ENCODE measurements around the gene ACSL6.

Gene ACSL6

DNA sequence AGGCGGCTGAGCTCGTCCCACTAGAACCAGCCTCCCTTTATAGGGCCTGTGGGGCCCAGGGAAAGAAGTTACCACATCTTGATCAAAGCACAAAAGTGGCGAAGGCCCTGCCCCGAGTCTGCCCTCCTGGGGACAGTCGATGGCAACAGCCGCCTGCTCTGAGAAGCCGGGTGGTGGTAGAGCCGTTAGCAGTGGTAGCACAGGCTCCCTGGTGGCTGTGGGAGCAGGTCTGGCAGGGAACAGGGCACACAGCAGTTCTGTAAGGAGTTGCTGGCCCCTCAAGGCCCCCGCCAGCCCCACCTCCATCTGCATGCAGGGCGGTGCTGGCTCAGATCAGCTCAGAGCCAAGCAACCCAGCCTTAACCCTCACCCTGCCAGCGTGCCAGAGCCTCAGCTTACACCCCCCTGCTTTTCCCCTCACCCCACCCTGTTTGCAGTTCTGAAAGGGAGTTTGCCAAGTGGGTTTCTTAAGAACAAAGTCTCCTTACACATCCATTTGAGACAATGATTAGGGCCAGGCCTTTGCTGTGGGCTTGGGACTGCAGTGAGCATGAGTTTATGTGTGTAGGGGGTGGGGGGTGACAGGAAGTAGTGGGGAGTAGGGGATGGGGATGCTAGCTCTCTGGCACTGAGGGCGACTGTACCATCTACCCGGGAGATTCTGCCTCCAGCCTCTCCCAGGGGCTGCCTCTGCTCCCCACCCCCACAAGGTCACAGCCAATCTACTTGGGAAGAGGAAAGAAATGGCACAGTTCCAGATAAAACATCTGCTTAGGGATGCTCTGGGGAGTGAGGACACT is 11.8 kb downstream of the ACSL6 start:
- no peak for DNase-seq (ENCODE audit: low spot score)

DNA sequence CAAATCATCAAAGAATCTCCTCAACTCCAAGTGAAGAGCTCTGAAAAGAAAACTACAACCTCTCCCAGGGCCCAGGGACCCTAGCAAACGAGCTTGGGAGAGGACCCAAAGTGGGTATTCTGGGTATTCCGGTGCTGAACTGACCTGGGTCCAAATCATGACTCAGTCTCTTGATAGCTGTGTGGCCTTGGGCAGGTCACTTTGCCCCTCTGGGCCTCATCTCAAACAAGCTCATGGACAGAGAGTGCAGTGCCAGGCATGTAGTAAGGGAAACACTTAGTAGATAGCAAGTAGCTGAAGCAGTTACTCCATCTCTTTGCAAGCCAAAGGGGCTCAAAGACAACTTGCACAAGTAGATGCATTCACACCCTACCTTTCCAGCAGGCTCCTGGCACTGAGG is 12.4 kb downstream of the ACSL6 start:
- no peak for DNase-seq (ENCODE audit: low spot score)

DNA sequence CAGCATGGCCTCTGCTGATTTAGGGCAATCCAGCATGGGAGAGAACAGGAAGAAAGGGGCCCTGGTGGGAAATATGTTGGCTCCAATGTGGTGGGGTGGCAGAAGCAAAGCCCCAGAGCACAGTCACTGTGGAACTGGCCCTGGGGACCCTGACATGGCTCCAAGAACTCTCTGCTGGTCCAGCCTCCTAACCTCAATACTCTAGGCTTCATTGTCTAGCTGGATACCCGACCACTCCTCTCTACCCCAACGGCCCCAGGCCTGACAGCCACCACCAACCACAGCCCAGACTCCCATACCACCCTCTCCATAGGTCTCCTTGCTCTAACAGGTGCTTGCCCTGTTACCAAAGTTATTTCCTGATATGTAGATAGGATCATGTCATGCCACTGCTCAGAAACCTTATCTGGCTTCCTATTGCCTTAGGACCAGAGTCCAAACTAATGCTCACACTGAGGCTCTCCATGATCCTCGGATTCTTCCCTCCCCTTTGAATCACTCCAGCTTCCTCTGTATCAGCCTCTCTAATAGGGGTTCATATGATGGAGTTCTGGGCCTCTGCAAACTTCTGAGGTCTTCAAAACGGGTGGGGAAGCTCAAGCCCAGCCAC is 12.9 kb downstream of the ACSL6 start:
- no peak for DNase-seq (ENCODE audit: low spot score)

- DNase-seq (ENCODE audit: low spot score) = no peak
Measured at GRCh38 chr5:131997727-131998117, 13.7 kb downstream of the ACSL6 start.

GRCh38 chr5:131997026-131997726 is 14.3 kb downstream of the ACSL6 start:
- no peak for DNase-seq (ENCODE audit: low spot score)

GRCh38 chr5:131996210-131997025 is 15.0 kb downstream of the ACSL6 start:
- peak; percentile 85 for DNase-seq (ENCODE audit: low spot score)

GRCh38 chr5:131994533-131995226 is 16.8 kb downstream of the ACSL6 start:
- peak; percentile 97 for DNase-seq (ENCODE audit: low spot score)

- DNase-seq (ENCODE audit: low spot score) = peak; percentile 43
Measured at GRCh38 chr5:131994090-131994489, 17.4 kb downstream of the ACSL6 start.

DNA sequence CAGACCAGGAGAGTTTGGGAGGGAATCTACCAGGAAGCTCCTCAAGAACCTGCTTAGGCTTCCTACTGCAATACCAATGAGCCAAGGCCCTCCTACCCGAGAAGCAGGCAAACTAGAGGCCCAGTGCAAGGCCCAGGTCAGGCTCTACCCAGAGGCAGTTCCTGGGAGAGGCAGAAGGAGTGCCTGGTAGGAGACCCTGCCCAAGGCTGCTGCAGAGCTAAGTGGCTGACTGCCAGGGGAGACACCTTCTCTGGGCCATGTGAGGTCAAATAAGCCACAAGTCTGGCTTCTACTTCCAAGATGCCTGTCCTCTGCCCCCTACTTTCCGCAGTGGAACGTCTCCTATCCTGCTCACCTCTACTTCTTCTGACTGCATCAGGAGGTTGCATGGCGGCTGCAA is 17.8 kb downstream of the ACSL6 start:
- peak; percentile 77 for DNase-seq (ENCODE audit: low spot score)

- DNase-seq (ENCODE audit: low spot score) = no peak
Measured at GRCh38 chr5:131992370-131992769, 19.1 kb downstream of the ACSL6 start.

- no peak for DNase-seq (ENCODE audit: low spot score)
Measured at GRCh38 chr5:131991593-131992324, 19.7 kb downstream of the ACSL6 start.

DNA sequence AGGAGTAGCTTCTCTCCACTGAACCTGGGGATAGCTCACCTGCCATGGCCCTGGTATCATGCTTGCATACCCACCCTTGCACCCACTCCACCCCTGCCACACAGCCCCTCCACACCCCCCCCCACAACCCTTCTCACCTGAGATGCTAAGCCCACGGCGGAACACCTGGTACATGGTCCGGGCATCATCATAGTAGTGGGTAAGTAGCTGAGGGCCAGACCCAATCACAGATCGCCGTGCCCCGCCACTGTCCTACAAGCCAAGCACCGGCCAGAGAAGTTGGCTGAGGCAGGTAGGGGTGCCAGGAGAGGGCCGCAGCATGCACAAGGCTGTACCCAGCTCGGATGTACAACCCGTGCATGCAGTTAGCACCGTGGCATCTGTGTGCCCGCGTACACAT is 20.7 kb downstream of the ACSL6 start:
- no peak for DNase-seq (ENCODE audit: low spot score)

GRCh38 chr5:131988601-131989000 is 22.9 kb downstream of the ACSL6 start:
- no peak for DNase-seq (ENCODE audit: low spot score)

DNA sequence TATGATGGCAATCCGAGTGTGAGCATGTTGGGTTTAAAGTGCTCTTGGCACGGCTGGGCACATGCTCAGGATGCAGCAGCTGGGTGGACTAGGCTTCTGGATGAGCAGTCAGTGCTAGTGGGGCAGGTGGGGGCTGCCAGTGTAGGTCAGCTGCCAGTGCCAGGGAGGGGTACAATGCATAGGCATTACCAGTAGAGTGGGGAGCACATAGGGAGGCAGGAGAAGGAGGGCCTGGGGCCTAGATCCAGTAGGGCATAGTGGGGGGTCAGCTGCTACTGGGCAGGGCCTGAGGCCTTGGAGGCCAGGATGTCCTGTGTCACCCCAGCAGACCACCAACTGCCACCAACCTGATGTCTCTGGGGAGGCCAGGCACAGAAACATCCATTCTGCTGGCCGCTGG is 24.2 kb downstream of the ACSL6 start:
- DNase-seq (ENCODE audit: low spot score) = no peak

- no peak for DNase-seq (ENCODE audit: low spot score)
Measured at GRCh38 chr5:131986161-131986912, 25.1 kb downstream of the ACSL6 start.

DNA sequence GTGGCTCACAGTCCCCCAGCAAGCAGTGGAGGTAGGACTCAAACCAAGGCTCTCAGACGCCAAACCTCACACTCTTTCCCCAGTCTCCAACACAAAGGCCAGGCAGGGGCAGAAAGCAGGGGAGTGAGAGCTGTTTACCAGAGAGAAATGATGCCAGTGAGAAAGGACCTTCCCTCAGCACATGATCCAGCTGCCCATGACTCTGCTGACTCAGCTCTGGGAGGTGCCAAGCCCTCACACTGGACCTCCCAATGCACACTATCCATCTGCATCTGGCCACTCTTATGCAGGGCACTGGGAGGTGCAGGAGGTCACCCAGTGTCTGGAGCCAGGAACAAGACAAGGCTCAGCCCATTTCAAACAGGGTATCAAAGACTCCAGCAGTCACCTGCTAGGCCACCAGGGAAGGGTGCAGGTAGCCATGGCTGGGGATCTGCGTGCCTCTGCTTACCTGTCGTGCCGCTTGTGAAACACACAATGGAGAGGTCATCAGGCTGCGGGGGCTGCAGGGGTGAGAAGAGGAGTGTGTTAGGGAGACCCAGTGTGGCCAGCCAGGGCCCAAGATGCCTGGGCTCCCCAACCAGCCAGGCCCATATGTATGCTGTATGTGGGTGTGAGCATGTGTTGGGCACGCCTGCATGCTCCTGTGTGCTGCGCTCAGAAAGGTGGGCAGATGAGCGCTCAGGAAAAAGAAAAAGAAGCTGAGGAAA is 26.3 kb downstream of the ACSL6 start:
- no peak for DNase-seq (ENCODE audit: low spot score)

DNA sequence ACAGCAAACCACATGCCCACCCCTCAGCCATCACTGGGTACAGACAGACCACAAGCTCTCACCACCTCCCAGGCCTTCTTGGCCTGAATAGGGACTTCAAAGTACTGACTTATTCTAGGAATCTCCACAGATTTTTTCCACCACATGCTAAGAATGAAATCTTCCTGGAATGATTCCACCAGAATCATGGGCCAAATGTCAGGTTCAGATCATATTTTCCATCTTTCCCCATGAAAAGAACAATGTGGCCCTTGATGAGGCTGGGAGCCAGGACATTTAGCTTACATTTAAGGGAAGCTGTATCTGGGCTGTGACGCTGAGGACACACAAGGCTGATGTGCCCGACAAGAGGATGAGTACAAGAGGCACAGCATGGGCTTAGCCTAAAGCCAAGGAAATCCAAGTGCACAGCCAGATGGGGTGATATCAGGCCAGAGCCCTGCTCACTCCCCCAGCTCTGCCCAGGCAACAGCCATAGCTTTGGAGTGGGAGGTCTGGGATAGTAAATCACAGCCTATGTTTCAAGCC is 28.1 kb downstream of the ACSL6 start:
- no peak for DNase-seq (ENCODE audit: low spot score)

- DNase-seq (ENCODE audit: low spot score) = no peak
Measured at GRCh38 chr5:131981516-131981915, 29.9 kb downstream of the ACSL6 start.

- DNase-seq (ENCODE audit: low spot score) = no peak
Measured at GRCh38 chr5:131980696-131981095, 30.8 kb downstream of the ACSL6 start.
